HG02852 (cell line): Measurements from ENCODE around the gene NCKIPSD.

Experiments
- ATAC-seq: cut with Tn5 transposase; IDR thresholded peaks from one replicate; pipeline ENCODE4 v1.9.1; 2021; ENCODE audit warnings: mild to moderate bottlenecking, moderate library complexity; ENCODE audit not compliant: unreplicated experiment

NCKIPSD gene

GRCh38 chr3:48697952-48698351 lies 12.2 kb upstream of the NCKIPSD start:
- ATAC-seq, result no peak

GRCh38 chr3:48696601-48697000 lies 10.9 kb upstream of the NCKIPSD start:
- ATAC-seq, result no peak

- ATAC-seq, result no peak
These were observed 10.4 kb upstream of the NCKIPSD start for GRCh38 chr3:48696156-48696555.

GRCh38 chr3:48695393-48695753 lies 9.7 kb upstream of the NCKIPSD start:
- no peak for ATAC-seq

- ATAC-seq, result no peak
These were observed 9.1 kb upstream of the NCKIPSD start for GRCh38 chr3:48694610-48695392.

- ATAC-seq, result no peak
These were observed 8.1 kb upstream of the NCKIPSD start for GRCh38 chr3:48693826-48694225.

- no peak for ATAC-seq
These were observed 6.8 kb upstream of the NCKIPSD start for GRCh38 chr3:48692551-48692950.

- no peak for ATAC-seq
These were observed 5.2 kb upstream of the NCKIPSD start for GRCh38 chr3:48690846-48691458.

GRCh38 chr3:48689384-48689783 lies 3.7 kb upstream of the NCKIPSD start:
- no peak for ATAC-seq

GRCh38 chr3:48688737-48689075 lies 3.0 kb upstream of the NCKIPSD start:
- ATAC-seq, result no peak

- ATAC-seq, result no peak
These were observed 2.5 kb upstream of the NCKIPSD start for GRCh38 chr3:48688032-48688736.

GRCh38 chr3:48687220-48687678 lies 1.5 kb upstream of the NCKIPSD start:
- no peak for ATAC-seq

- ATAC-seq, result no peak
These were observed 964 bp upstream of the NCKIPSD start for GRCh38 chr3:48686538-48687219.

GRCh38 chr3:48685293-48685602 lies 467 bp downstream of the NCKIPSD start:
- peak; percentile 4 for ATAC-seq

- ATAC-seq, result no peak
These were observed 1.1 kb downstream of the NCKIPSD start for GRCh38 chr3:48684480-48685143.

GRCh38 chr3:48684054-48684349 lies 1.7 kb downstream of the NCKIPSD start:
- ATAC-seq, result no peak

- ATAC-seq, result no peak
These were observed 2.9 kb downstream of the NCKIPSD start for GRCh38 chr3:48682786-48683185.

- ATAC-seq, result no peak
These were observed 3.6 kb downstream of the NCKIPSD start for GRCh38 chr3:48681974-48682610.

- ATAC-seq, result no peak
These were observed 4.2 kb downstream of the NCKIPSD start for GRCh38 chr3:48681541-48681880.

GRCh38 chr3:48680811-48681540 lies 4.7 kb downstream of the NCKIPSD start:
- no peak for ATAC-seq
